Hematopoietic multipotent progenitor cell treated with erythropoietin and hydrocortisone succinate and interleukin-3 and kit ligand, for 8 days (in vitro differentiated cells): Measurements from ENCODE around the gene LGALS7.

ENCODE experiments used
- DNase-seq: peaks from one replicate; pipeline ENCODE4 v3.0.0-alpha.2; 2015

The LGALS7 gene

DNA sequence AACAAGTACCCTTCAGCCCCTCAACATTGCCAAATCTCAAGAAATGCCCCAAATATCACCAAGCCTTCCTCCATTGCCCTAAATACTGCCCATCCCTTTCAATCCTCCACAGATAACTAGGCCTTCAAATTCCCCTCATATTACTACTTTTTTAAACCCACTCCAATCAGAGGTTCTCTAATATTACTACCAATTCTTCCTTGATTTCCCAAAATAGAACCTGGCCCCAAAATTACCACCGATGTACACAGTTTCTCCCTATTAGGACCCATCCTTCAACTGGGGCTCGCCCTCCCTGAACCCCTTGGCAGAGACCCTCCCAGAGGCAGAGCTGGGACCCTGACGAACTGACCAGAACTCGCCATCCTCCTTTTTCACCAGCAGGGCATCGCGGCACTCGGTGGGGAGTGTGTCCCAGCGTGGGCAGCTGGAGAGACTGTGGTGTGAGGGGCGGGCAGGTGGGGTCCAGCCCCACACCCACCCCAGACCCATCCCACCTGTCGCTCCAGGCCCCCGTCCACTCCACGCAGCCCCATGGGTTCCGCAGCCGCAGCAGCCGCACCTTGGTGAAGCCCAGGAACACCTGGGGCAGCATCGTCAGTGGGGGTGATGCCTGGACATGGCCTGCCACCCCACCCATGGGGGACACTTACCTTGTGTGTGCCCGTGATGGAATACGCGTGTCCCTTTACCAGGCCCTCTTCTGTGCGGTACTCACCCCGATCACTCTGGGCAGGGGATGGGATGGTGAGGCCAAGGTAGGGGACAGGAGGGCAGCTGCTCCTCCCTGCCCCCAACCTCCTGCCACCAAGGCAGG, 35.2 kb downstream of the LGALS7 start:
- DNase-seq: no peak

DNA sequence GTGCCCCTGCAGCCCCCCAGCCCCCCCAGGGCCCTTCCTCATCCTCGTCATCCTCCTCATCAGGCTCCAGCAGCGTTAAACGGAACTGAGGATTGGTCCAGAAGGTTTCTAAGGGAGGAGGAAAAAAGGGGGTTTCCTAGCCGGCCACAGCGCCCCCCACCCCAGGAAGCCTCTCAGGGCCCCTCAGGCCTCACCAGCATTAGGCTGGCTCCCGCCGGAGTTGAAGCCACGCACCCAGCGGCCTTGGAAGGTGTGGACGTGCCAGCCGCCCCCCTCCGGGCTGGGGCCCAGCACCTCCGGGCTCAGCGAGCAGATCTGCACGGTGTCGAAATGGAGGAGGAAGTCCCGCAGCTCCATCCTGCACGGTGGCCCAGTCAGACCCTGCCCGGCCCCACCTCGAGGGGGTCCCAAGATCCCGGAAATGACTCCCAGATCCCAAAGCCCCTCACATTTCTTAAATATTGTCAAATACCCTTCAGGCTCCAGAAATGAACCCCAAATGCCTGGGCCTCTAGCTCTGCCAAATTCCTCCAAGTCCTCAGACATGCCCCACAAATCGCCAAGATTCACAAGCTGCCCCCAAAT, 35.9 kb downstream of the LGALS7 start:
- DNase-seq: no peak

DNA sequence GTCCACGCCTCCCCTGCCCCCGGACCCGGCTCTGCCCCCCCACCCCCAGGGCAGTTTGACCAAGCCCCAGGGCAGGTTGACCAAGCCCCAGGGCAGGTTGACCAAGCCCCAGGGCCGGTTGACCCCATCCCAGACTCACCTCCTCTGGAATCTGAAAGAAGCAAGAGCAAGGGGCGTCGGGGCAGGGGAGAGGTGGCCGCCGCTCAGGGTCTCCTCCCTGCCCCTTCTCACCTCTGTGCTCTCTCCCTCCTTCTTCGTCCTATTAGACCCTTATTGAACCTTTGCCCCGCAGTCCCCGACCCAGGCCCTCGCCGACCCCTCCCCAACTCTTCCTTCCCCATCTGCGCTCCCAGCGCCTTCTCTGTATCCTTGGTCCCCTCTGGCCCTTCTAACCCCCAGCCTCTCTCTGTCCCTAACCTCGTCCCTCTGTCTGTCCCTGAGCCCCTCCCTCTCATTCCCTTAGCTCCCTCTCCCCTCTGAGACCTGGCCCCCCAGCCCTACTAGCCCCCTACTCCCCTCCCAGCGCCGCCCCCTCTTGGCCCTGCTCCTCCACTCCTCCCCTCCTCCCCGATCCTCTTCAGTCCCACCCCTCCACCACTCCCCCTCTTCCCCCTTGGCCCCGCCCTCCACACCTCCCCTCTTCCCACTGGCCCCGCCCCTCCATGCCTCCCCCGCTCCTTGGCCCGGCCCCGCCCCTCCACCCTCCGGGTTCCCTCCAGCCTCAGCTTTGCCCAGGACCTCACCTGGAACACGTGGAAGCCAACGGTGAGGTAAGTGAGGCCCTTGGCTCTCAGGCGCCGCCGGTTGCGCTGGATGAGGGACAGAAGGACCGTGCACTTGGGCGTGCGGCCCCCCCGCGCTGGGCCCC, 36.7 kb downstream of the LGALS7 start:
- DNase-seq: peak; percentile 43

DNA sequence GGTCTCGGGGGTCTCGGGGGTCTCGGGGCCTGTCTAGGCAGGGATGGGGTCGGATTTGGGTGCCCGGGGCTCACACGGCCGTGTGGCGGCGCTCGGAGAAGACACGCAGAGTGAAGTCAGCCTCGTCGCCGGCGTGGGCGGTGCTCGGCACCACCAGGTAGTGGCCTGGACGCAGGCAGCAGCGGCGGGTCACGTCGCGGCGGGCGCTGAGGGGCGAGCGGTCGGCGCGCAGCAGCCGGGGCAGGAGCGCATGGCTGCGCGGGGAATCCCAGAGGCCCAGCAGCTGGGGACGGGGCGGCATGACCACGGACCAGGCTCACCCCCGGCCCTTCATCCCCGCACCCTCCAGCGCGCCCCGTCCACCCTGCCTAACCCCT, 37.3 kb downstream of the LGALS7 start:
- peak; percentile 43 for DNase-seq

DNA sequence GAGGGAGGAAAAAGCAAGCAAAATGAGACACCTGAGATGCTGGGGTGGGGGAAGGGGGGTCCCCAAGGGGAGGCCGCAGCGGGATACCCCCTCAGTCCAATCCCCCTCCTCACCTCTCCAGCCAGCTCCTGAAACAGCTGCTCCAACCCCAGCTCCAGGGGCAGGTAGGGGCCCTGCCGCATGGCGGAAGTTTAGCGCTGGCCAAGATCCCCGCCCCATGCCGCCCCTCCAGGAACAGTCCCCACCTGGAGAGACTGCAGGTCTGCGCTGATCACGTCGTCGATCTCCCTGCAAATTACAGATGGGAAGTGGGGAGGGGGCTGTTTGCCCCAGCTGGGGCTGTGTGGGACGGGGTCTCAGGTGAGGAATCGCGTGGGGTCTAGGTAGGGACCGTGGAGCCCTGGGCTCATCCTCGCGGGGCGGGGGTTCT, 38.0 kb downstream of the LGALS7 start:
- DNase-seq: no peak

DNA sequence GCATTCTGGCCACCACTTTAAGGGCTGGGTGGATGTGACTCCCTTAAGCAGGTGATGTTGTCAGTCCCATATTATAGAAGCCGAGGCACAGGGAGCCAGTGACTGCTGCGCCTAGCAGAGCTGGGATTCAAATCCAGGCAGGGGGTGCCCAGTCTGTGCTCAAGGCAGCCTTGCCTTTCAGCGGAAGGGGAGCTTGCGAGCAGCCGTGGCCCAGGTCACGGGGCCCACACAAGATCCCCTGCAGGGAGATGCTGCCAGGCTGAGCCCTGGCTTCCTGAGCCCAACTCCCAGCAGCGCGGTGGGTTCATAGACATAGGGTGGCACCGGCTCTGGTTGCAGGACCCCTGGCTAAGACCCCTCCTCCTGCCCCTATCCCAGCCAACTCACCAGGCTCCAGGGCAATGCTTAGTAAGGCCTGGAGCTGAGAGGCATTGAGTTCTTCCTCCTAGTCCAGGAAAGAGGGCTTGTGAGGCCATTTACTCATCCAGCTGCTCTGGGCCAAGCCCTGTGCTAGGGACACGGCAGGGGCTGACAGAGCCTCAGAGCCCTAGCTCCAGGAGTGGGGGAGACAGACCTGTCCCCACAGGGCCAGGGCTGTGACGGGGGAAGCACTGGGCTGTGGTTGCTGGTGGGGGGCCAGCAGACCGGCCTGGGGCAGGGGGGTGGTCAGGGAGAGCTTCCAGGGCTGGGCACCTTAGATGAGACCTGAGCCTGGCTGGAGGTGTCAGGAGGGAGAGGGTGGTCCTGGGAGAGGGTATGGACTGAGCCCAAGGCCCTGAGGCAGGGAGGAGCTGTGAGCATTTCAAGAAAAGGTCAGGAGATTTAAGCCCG, 38.7 kb downstream of the LGALS7 start:
- peak; percentile 23 for DNase-seq

DNA sequence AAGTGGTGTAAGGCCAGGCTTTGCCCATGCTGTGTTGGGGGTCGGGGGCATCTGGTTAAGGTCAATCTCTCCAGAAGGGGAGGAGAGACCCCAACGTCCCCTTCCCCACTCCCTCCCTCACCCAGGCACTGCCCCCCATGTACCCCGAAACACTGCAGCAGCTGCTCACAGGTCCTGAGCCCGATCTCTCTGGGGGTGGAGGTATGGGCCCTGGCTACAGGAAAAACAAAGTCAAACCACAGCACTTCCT, 39.2 kb downstream of the LGALS7 start:
- DNase-seq: no peak

DNA sequence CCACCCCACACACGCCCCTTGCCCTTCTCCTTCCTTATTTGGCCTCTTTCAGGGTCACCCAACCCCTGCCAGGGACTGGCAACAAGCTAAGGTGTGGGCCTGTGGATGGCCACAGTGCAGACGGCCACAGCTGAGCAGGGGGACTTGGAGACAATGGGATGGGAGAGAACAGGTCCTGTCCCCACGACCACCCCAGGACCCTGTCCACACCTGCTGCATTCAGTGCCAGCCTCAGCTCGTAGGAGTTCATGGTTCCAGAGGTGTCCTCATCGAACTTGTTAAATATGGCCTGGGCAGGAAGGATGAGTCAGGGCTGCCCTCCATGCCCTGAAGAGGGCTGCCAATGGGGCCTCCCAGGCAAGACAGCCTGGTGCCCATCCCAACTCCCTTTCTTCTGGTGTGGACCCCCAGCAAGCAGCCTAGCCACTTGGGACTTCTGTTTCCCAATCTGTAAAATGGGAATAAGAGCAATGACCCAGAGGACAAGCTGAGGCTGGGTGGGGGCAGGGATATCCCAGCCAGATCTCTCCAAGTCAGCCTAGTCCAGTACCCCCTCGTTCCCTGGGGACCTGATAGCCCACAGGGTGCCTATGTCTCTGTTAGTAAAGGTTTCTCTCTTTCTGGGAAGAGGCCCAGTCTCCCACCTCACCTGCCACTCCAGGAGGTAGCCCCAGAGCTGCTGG, 39.7 kb downstream of the LGALS7 start:
- DNase-seq: no peak

DNA sequence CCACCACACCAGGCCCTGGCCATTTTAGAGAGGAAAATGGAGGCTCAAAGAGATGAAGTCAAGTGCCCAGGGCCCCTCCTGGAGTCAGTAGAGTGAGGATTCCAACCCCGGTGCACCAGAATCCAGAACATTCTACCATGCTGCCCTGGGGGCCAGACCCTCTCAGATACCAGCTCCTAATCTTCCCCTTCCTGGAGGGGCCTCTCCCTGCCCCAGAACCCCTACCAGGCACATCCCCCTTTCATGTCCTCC, 40.1 kb downstream of the LGALS7 start:
- no peak for DNase-seq

DNA sequence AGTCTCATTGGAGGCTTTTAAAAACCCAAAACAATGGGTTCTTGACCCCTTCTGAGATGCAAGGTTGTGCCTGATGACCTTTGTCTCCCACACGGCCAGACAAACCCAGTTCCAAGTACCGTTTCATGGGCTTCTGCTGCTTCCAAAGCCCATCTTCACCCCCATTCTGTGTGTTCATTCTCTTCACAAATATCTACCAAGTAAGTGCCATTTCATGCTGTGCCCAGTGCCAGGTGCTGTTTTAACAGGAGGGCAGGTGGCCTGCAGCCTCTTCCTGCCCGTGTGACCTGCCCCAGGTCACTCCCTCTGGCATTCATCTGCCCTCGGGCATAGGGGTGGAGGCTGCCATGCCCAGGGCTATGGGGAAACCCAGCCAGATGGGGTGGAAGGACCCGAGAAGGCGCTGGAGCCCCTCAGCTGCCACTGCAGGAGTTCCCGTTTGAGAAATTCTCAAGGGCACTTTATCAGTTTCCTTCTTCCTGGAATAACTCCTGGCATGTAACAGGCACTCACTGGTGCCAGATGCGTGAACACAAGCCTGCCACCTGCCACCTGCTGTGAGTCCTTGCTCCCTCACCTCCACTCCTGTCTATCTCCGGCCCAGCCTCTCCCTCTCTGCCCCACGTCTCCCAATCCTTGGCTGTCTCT, 41.5 kb downstream of the LGALS7 start:
- DNase-seq: no peak

DNA sequence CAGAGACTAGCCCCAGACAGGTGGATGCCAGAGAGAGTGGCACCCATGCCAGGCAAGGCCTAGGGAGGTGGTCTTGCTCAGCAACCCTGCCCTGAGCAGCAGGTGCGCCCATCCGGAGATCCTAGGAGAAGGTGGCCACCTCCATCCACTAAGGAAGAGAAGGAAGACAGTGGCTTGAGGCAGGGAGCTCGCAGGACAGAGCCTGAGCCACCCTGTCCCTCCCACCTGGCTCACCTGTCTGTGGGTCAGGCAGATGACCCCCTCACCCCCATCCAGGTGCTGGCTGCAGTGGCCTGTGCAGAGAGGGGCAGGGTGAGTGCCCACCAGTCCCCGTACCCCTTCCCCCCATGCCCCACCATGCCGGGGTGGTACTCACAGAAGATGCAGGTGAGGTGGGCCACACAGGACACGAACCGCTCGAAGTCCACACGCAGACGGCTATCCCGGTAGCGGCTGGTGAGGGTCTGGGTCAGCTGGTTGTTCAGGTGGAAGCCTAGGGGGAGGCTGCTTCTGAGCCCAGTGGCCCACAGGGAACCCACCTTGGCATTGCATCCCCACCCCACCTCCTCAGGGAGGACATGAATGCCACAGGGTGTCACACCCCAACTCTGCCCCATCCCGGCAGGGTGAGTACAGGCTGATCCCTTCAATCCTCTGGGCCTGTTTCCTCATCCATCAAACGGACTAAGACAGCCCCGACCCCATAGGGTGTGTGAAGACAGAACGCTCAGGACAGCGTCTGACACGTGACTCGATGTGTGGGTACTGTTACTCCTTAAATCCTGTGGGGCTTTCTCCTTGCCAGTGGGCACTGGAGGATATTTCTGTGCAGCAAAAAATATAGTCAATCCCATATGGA, 42.4 kb downstream of the LGALS7 start:
- DNase-seq: no peak

DNA sequence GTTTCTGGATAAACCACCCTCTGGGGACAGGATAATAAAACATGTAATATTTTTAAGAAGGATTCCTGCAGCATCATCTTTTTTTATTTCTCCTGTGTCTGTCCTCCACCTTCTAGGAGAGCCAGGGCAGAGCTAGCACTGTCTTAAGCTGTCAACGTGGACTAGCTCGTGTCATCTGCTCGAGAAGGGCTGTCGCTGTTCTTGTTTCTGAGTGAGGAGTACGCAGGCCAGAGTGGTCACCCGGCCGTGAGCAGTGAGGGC, 42.9 kb downstream of the LGALS7 start:
- no peak for DNase-seq

DNA sequence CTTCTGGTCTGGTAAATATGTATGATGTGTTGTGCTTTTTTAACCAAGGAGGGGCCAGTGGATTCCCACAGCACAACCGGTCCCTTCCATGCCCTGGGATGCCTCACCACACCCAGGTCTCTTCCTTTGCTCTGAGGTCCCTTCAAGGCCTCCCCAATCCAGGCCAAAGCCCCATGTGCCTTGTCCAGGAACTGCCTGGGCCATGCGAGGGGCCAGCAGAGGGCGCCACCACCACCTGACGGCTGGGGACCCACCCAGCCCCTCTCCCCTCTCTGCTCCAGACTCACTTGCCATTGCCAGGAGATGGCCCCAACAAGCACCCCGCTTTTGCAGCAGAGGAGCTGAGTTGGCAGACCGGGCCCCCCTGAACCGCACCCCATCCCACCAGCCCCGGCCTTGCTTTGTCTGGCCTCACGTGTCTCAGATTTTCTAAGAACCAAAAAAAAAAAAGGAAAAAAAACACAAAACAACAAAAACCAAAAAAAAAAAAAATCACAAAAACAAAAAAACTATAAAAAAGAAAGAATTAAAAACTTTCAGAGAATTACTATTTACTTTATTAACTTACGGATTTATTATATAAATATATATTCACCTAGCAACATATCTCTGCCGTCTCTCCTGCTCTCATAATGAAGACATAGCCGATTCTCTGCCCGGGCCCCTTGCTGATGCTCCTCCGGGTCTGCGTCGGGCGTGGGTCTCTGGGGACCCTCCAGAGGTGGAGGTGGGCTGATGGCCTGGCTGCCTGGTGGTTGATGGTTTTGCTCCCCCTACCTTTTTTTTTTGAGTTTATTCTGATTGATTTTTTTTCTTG, 43.5 kb downstream of the LGALS7 start:
- DNase-seq: peak; percentile 75

DNA sequence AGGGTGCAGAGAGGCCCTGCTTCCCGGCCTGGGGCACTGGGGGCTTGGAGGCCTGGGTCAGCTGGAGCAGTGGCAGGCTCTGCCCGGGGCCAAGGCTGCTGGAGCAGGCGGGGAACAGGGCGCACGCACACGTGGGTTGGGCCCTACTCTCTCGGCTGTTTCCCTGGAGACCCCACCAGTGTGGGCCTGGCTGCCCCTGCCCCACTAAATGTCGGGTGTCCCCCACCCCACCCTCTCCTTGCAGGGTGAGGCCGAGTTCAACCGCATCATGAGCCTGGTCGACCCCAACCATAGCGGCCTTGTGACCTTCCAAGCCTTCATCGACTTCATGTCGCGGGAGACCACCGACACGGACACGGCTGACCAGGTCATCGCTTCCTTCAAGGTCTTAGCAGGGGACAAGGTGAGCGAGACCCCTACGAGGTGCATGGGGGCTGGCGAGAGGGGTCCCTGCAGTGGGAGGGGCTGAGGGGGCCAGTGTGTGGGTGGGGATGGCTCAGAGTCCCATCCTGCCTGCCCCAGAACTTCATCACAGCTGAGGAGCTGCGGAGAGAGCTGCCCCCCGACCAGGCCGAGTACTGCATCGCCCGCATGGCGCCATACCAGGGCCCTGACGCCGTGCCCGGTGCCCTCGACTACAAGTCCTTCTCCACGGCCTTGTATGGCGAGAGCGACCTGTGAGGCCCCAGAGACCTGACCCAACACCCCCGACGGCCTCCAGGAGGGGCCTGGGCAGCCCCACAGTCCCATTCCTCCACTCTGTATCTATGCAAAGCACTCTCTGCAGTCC, 44.4 kb downstream of the LGALS7 start:
- no peak for DNase-seq

DNA sequence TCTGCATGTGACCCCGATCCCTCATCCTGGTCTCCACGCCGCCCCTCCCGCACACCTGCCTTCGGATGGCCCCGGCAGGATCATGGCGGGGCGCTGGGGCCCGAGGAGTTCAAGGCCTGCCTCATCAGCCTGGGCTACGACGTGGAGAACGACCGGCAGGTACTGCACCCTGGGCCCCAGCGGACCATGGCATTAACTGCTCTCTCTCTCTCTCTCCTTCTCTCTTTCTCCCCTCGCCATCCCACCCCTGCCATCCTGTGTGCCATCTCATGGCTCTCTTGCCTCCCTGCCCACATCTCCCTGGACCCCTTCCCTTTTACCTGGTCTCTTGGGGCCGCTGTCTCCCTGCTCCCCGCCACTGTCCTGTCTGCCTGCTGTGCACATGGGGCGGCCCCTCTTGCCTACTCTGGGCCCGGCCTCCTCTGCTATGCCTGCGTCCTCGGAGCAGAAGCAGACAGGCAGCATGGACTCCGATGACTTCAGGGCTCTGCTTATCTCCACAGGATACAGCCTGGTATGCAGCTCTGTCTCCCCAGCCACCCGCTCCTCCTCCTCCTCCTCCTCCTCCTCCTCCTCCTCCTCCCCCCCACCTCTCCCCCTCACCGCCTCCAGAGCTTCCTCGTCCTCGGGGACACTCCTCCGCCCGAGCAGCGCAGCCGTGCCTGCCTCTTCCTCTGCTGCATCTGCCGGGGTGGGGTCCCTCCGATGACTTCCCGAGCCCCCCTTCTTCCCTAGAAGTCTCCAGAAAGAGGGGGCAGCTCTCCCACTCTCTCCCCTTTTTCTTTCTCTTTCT, 45.3 kb downstream of the LGALS7 start:
- DNase-seq: peak; percentile 55

DNA sequence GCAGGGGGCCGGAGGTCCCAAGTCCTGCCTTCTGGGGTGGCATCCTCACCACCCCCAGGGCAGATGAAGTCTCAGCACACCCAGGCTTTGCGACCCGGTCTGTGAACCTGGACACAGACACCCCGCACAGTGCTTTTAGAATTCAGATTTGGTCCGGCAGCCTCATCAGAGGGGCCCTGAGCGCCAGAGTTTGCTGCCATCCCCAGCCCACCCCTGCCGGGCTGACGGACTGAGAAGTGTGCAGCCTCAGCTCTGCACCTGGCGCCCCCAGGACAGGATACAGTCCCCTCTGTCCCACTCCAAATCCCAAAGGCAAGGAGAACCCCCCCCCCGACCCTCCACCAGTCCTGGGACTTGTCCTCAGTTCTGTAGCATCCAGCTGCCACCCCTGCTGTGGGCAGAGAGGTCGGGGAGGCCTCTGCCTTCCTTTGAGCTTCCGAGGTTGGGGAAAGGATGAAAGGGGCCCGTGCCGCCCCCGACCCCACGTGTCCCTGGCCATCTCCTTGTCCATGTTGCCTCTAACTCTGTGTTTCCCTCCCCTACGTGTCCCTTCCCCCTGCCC, 45.9 kb downstream of the LGALS7 start:
- no peak for DNase-seq

DNA sequence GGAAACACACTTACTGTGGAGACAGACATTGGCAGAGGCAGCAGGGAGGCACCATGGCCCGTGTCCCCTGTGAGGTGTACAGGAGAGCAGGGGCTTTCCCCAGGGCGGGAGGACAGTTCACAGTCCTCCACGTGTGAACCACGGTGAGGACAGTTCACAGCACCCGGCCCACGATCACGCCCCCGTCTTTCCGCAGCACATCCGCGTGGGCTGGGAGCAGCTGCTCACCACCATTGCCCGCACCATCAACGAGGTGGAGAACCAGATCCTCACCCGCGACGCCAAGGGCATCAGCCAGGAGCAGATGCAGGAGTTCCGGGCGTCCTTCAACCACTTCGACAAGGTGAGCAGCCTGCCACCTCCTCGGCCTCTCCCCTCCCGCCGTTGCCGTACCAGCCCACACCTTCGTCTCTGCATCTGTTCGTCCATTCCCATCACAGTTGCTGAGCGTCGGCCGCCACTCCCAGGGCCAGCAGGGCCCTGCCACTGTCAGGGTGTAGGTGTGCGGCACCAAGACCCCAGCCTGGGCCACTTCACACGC, 46.5 kb downstream of the LGALS7 start:
- no peak for DNase-seq

DNA sequence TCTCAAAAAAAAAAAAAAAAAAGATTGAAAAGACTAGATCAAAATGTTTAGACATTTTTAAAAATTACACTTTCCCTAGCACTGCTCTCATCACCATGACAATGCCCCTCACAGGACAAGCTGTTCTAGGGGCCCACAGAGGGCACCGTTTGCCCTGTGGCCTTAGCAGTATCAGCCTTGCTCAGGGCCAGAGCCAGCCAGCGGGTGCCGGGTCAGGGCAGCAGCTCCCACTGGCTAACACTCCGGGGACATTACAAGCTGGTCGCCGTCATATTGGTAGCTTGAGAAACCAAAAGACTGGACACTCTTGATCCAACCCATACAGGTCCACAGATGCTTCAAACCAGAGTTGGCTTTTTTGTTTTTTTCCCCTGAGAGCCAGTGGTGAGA, 47.0 kb downstream of the LGALS7 start:
- DNase-seq: no peak
